Measurements from ENCODE around the gene SAFB2.

- TF ChIP-seq TAF1 (IDR thresholded peaks at IDR 0.05; ENCODE audit: borderline replicate concordance, low read depth, low read length) (no peak), POLR2A (IDR thresholded peaks at IDR 0.05; ENCODE audit: low read depth, low read length) (no peak)
Measured at GRCh38 chr19:5541456-5541855, 81.1 kb downstream of the SAFB2 start.

All from GM12892 (cell line).